ENCODE data around the gene LHCGR. TPM values are rescaled to one million over a fixed set of nuclear protein-coding genes. Genes with fewer than 3 reads are reported as not detected.

Gene LHCGR
- total RNA-seq, 1 experiment from 2014 or later: 0.31 TPM

DNA sequence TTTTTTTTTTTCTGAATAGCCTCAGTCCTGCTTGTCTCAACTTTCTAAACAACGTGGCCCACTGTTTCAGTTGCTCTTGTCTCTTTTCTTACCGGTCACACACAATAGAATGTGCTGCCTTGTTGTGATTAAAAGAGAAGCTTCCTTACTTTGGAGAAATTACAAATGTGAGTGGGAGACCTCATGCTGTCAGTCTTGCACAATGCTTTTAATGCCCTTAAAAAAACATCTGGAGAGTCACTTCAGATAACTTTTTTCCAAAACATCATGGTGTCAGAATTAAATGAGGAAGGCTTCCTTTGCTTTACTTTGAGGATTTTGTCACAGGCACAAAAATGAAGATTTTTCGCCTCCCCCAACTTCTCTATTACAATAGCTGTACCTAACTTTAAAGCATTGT lies 37.7 kb downstream of the LHCGR start:
- TF ChIP-seq, protein P1, sequence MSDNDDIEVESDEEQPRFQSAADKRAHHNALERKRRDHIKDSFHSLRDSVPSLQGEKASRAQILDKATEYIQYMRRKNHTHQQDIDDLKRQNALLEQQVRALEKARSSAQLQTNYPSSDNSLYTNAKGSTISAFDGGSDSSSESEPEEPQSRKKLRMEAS (CRISPR knock-in tag; IDR thresholded peaks at IDR 0.05): no peak
- TF ChIP-seq, protein P2, sequence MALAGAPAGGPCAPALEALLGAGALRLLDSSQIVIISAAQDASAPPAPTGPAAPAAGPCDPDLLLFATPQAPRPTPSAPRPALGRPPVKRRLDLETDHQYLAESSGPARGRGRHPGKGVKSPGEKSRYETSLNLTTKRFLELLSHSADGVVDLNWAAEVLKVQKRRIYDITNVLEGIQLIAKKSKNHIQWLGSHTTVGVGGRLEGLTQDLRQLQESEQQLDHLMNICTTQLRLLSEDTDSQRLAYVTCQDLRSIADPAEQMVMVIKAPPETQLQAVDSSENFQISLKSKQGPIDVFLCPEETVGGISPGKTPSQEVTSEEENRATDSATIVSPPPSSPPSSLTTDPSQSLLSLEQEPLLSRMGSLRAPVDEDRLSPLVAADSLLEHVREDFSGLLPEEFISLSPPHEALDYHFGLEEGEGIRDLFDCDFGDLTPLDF (CRISPR knock-in tag; IDR thresholded peaks at IDR 0.05): no peak
- TF ChIP-seq SMAD3 (CRISPR knock-in tag; IDR thresholded peaks at IDR 0.05; ENCODE audit: borderline replicate concordance) (no peak), ZNF121 (CRISPR knock-in tag; IDR thresholded peaks at IDR 0.05) (no peak), FOXK1 (CRISPR knock-in tag; IDR thresholded peaks at IDR 0.05) (no peak), ZNF416 (CRISPR knock-in tag; IDR thresholded peaks at IDR 0.05) (no peak), OVOL2 (CRISPR knock-in tag; IDR thresholded peaks at IDR 0.05; ENCODE audit: borderline replicate concordance) (no peak), MYBL2 (CRISPR knock-in tag; IDR thresholded peaks at IDR 0.05) (no peak), EMX1 (CRISPR knock-in tag; IDR thresholded peaks at IDR 0.05) (no peak), NR2C2 (CRISPR knock-in tag; IDR thresholded peaks at IDR 0.05) (no peak), SOX15 (CRISPR knock-in tag; IDR thresholded peaks at IDR 0.05) (no peak), NR1H2 (CRISPR knock-in tag; IDR thresholded peaks at IDR 0.05) (no peak), PRRX2 (CRISPR knock-in tag; IDR thresholded peaks at IDR 0.05) (no peak)
- TF ChIP-seq, protein P3, sequence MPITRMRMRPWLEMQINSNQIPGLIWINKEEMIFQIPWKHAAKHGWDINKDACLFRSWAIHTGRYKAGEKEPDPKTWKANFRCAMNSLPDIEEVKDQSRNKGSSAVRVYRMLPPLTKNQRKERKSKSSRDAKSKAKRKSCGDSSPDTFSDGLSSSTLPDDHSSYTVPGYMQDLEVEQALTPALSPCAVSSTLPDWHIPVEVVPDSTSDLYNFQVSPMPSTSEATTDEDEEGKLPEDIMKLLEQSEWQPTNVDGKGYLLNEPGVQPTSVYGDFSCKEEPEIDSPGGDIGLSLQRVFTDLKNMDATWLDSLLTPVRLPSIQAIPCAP (CRISPR knock-in tag; IDR thresholded peaks at IDR 0.05): no peak
- TF ChIP-seq, protein P4, sequence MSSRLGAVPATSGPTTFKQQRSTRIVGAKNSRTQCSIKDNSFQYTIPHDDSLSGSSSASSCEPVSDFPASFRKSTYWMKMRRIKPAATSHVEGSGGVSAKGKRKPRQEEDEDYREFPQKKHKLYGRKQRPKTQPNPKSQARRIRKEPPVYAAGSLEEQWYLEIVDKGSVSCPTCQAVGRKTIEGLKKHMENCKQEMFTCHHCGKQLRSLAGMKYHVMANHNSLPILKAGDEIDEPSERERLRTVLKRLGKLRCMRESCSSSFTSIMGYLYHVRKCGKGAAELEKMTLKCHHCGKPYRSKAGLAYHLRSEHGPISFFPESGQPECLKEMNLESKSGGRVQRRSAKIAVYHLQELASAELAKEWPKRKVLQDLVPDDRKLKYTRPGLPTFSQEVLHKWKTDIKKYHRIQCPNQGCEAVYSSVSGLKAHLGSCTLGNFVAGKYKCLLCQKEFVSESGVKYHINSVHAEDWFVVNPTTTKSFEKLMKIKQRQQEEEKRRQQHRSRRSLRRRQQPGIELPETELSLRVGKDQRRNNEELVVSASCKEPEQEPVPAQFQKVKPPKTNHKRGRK (CRISPR knock-in tag; IDR thresholded peaks at IDR 0.05; ENCODE audit: borderline replicate concordance): no peak
- TF ChIP-seq, protein P5, sequence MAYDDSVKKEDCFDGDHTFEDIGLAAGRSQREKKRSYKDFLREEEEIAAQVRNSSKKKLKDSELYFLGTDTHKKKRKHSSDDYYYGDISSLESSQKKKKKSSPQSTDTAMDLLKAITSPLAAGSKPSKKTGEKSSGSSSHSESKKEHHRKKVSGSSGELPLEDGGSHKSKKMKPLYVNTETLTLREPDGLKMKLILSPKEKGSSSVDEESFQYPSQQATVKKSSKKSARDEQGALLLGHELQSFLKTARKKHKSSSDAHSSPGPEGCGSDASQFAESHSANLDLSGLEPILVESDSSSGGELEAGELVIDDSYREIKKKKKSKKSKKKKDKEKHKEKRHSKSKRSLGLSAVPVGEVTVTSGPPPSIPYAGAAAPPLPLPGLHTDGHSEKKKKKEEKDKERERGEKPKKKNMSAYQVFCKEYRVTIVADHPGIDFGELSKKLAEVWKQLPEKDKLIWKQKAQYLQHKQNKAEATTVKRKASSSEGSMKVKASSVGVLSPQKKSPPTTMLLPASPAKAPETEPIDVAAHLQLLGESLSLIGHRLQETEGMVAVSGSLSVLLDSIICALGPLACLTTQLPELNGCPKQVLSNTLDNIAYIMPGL (CRISPR knock-in tag; IDR thresholded peaks at IDR 0.05): no peak
- peaks cover 27% of the 10 kb centered on the region for H3K4me1 Mint-ChIP-seq
- no peak overlapping the region for H3K4me3 Mint-ChIP-seq
- ATAC-seq: no peak
- H3K27me3 Mint-ChIP-seq (ENCODE audit: low read depth): no peaks in the 10 kb centered on the region
- no peak for DNase-seq (ENCODE audit: low spot score)
- H3K9me3 Mint-ChIP-seq: no peaks in the 10 kb centered on the region; the same call in 1 of the 2 replicates
- no peak overlapping the region for H3K27ac Mint-ChIP-seq
- no peaks in the 10 kb centered on the region for H3K36me3 Mint-ChIP-seq
- POLR2A ChIA-PET: no interaction called here
- CTCF ChIA-PET: no interaction called here

DNA sequence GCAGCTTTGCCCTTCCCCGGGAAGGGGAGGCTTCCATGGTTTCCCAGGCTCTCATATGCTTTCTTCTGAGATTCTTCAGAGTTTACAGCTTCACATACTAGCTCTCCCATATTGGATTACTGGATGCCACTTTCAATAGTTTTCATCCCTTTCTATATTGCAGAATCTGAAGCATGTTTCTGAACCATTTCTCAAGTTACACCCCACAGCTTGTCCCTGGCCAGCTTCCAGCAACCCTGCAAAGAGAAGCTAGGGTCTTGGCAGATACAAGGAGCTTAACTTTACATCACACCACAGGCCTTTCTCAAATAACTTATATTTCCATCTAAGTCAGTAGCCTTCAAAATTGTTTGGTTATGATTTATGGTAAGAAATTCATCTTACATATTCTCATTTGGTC lies 39.6 kb downstream of the LHCGR start:
- POLR2A ChIA-PET: interaction anchor here (1.0 kb wide), 1 partner anchor 16 kb away, joined by 3 read pairs; no protein-coding TSS in a partner anchor
- no peak for ATAC-seq
- no peak for TF ChIP-seq HMGA2 (CRISPR knock-in tag; IDR thresholded peaks at IDR 0.05)
- CTCF ChIA-PET: interaction anchor here (0.9 to 1.1 kb wide), 2 partner anchors 116 to 127 kb away, joined by 3 read pairs; no protein-coding TSS in a partner anchor
- DNase-seq (ENCODE audit: low spot score): no peak
- Mint-ChIP-seq H3K9me3 (no peaks in the 10 kb centered on the region; the same call in 1 of the 2 replicates), H3K36me3 (no peaks in the 10 kb centered on the region), H3K4me3 (no peak overlapping the region), H3K27me3 (ENCODE audit: low read depth) (no peaks in the 10 kb centered on the region), H3K27ac (no peak overlapping the region), H3K4me1 (peaks cover 27% of the 10 kb centered on the region)
